Activated CD8-positive, alpha-beta memory T cell treated with anti-CD3 and anti-CD28 coated beads for 1 hour (primary cell): ENCODE results near the gene MT1A.
A peak's percentile ranks its signal among the peaks of the same experiment; 100 is the strongest.

Experiments used
- DNase-seq, 2 donors: peaks; one replicate each; pipeline ENCODE4 v3.0.0-alpha.2; 2020; ENCODE audit warnings: low read depth in 1 of 2; ENCODE audit errors: extremely low read depth in 1 of 2

The MT1A gene

GRCh38 chr16:56637814-56638750 lies at the start of gene MT1A:
TSS of gene MT1A (plus strand) at chr16:56638666. CDS start at chr16:56638739, 73 bp downstream.
- DNase-seq = no peak

GRCh38 chr16:56588781-56589140 lies 49.7 kb upstream of the MT1A start:
- no peak for DNase-seq

- no peak for DNase-seq
Measured at GRCh38 chr16:56589141-56590039, 49.1 kb upstream of the MT1A start, which contains the start of gene MT3. TSS of gene MT3 (plus strand) at chr16:56589528. CDS start at chr16:56589591, 63 bp downstream.

- DNase-seq = no peak
Measured at GRCh38 chr16:56591377-56592060, 46.9 kb upstream of the MT1A start.

GRCh38 chr16:56593573-56594291 lies 44.7 kb upstream of the MT1A start:
- no peak for DNase-seq

- DNase-seq = no peak
Measured at GRCh38 chr16:56594292-56594619, 44.2 kb upstream of the MT1A start.

GRCh38 chr16:56600398-56600999 lies 38.0 kb upstream of the MT1A start:
- DNase-seq = no peak

GRCh38 chr16:56601325-56601724 lies 37.1 kb upstream of the MT1A start:
- no peak for DNase-seq

- no peak for DNase-seq
Measured at GRCh38 chr16:56603589-56603988, 34.9 kb upstream of the MT1A start.

- no peak for DNase-seq
Measured at GRCh38 chr16:56604966-56605365, 33.5 kb upstream of the MT1A start.

GRCh38 chr16:56605475-56605874 lies 33.0 kb upstream of the MT1A start:
- DNase-seq = no peak

GRCh38 chr16:56606071-56606475 lies 32.4 kb upstream of the MT1A start:
- no peak for DNase-seq

GRCh38 chr16:56606476-56607108 lies 31.9 kb upstream of the MT1A start:
- DNase-seq = no peak

GRCh38 chr16:56607109-56607618 lies 31.3 kb upstream of the MT1A start:
- DNase-seq = no peak

GRCh38 chr16:56607675-56608042 lies 30.8 kb upstream of the MT1A start:
- DNase-seq = no peak

GRCh38 chr16:56608043-56608875 lies 30.2 kb upstream of the MT1A start, which contains the start of gene MT2A:
TSS of gene MT2A (plus strand) at chr16:56608584. CDS start at chr16:56608656, 72 bp downstream.
- DNase-seq = peak; percentile 47 to 75

GRCh38 chr16:56608876-56609462 lies 29.5 kb upstream of the MT1A start:
- no peak for DNase-seq

GRCh38 chr16:56609463-56609921 lies 29.0 kb upstream of the MT1A start:
- no peak for DNase-seq
